ENCODE measurements around the gene S100A9. TPM values are rescaled to one million over a fixed set of nuclear protein-coding genes. Genes with fewer than 3 reads are reported as not detected.
"Not testable (repeated sequence)": the region's sequence is repeated elsewhere in the genome, so short reads cannot be mapped to it uniquely, and the experiment has no call there.

S100A9 gene
- total and polyA plus RNA-seq, 2 experiments from 2014 or later = not detected

DNA sequence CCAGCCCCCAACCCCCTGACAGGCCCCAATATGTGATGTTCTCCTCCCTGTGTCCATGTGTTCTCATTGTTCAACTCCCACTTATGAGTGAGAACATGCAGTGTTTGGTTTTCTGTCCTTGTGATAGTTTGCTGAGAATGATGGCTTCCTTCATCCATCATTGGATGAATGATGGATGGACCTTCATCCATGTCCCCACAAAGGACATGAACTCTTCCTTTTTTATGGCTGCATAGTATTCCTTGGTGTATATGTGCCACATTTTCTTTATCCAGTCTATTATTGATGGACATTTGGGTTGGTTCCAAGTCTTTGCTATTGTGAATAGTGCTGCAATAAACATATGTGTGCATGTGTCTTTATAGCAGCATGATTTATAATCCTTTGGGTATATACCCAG is 43.3 kb upstream of the S100A9 start:
- not testable (repeated sequence) for H3K79me2 ChIP-seq (replicated peaks; ENCODE audit: insufficient read depth); H3K4me3 ChIP-seq; H3K4me1 ChIP-seq (ENCODE audit: insufficient read depth); H3K4me3 Mint-ChIP-seq; H4K20me1 ChIP-seq (replicated peaks; ENCODE audit: insufficient read depth); ATAC-seq; H3K27ac Mint-ChIP-seq; H3K36me3 Mint-ChIP-seq (ENCODE audit: low read depth); H3K27me3 Mint-ChIP-seq (ENCODE audit: insufficient read depth, low read depth, poor library complexity); H3K4me2 ChIP-seq; H3K4me1 Mint-ChIP-seq; H2AFZ ChIP-seq; H3K27me3 ChIP-seq (ENCODE audit: insufficient read depth); DNase-seq (ENCODE audit: low spot score); H3K36me3 ChIP-seq (ENCODE audit: insufficient read depth); H3K9me2 ChIP-seq (ENCODE audit: insufficient read depth); H3K9me3 Mint-ChIP-seq; H3F3A ChIP-seq (replicated peaks; ENCODE audit: low read depth); H3K27ac ChIP-seq (ENCODE audit: low read depth)

GRCh38 chr1:153316013-153316412 is 41.6 kb upstream of the S100A9 start:
- not testable (repeated sequence) for DNase-seq (ENCODE audit: low spot score); H3K27ac ChIP-seq (ENCODE audit: low read depth); H3K36me3 Mint-ChIP-seq (ENCODE audit: low read depth); H3K4me3 Mint-ChIP-seq; H3K4me3 ChIP-seq; H3K9me3 Mint-ChIP-seq; ATAC-seq; H3K27me3 Mint-ChIP-seq (ENCODE audit: insufficient read depth, low read depth, poor library complexity); H3K4me1 ChIP-seq (ENCODE audit: insufficient read depth); H3K27ac Mint-ChIP-seq; H4K20me1 ChIP-seq (replicated peaks; ENCODE audit: insufficient read depth); H3K4me1 Mint-ChIP-seq; H3K9me2 ChIP-seq (ENCODE audit: insufficient read depth); H3F3A ChIP-seq (replicated peaks; ENCODE audit: low read depth); H3K36me3 ChIP-seq (ENCODE audit: insufficient read depth); H3K4me2 ChIP-seq; H2AFZ ChIP-seq; H3K79me2 ChIP-seq (replicated peaks; ENCODE audit: insufficient read depth); H3K27me3 ChIP-seq (ENCODE audit: insufficient read depth)

DNA sequence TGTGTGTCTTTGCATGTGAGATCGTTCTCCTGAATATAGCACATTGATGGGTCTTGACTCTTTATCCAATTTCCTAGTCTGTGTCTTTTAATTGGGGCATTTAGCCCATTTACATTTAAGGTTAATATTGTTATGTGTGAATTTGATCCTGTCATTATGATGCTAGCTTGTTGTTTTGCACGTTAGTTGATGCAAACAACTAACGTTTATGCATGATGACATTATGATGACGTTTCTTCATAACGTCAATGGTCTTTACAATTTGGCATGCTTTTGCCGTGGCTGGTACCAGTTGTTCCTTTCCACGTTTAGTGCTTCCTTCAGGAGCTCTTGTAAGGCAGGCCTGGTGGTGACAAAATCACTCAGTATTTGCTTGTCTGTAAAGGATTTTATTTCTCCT is 39.5 kb upstream of the S100A9 start:
- H4K20me1 ChIP-seq (replicated peaks; ENCODE audit: insufficient read depth); H3K27ac Mint-ChIP-seq; H3K9me2 ChIP-seq (ENCODE audit: insufficient read depth); H3K4me2 ChIP-seq; H2AFZ ChIP-seq; H3K36me3 Mint-ChIP-seq (ENCODE audit: low read depth); H3K4me3 Mint-ChIP-seq; H3K27me3 Mint-ChIP-seq (ENCODE audit: insufficient read depth, low read depth, poor library complexity); H3K27ac ChIP-seq (ENCODE audit: low read depth); DNase-seq (ENCODE audit: low spot score); H3K4me3 ChIP-seq; H3K27me3 ChIP-seq (ENCODE audit: insufficient read depth); H3K79me2 ChIP-seq (replicated peaks; ENCODE audit: insufficient read depth); H3F3A ChIP-seq (replicated peaks; ENCODE audit: low read depth); H3K4me1 Mint-ChIP-seq; ATAC-seq; H3K4me1 ChIP-seq (ENCODE audit: insufficient read depth); H3K36me3 ChIP-seq (ENCODE audit: insufficient read depth): not testable (repeated sequence)
- peaks cover 24% of the 10 kb centered on the region for H3K9me3 Mint-ChIP-seq

GRCh38 chr1:153322568-153322967 is 35.1 kb upstream of the S100A9 start:
- Histone ChIP-seq H3K27me3 (ENCODE audit: insufficient read depth) (no peaks in the 10 kb centered on the region), H3K4me3 (no peak overlapping the region), H2AFZ (no peak overlapping the region), H4K20me1 (replicated peaks; ENCODE audit: insufficient read depth) (no peaks in the 10 kb centered on the region), H3K27ac (ENCODE audit: low read depth) (no peak overlapping the region), H3K79me2 (replicated peaks; ENCODE audit: insufficient read depth) (no peaks in the 10 kb centered on the region), H3K9me2 (ENCODE audit: insufficient read depth) (peaks cover 3% of the 10 kb centered on the region; the same call in 1 of the 2 replicates), H3K4me2 (no peak overlapping the region), H3K36me3 (ENCODE audit: insufficient read depth) (peaks cover 4% of the 10 kb centered on the region; the same call in 1 of the 2 replicates), H3K4me1 (ENCODE audit: insufficient read depth) (no peaks in the 10 kb centered on the region), H3F3A (replicated peaks; ENCODE audit: low read depth) (no peaks in the 10 kb centered on the region)
- ATAC-seq = no peak
- no peak overlapping the region for H3K4me3 Mint-ChIP-seq
- no peaks in the 10 kb centered on the region for H3K4me1 Mint-ChIP-seq
- H3K27ac Mint-ChIP-seq = no peak overlapping the region
- peaks cover 51% of the 10 kb centered on the region for H3K9me3 Mint-ChIP-seq
- H3K27me3 Mint-ChIP-seq (ENCODE audit: insufficient read depth, low read depth, poor library complexity) = no peaks in the 10 kb centered on the region
- no peak for DNase-seq (ENCODE audit: low spot score)
- H3K36me3 Mint-ChIP-seq (ENCODE audit: low read depth) = peaks cover 4% of the 10 kb centered on the region; the same call in 2 of the 3 replicates
- no peak for TF ChIP-seq EZH2 (IDR thresholded peaks at IDR 0.05; ENCODE audit: low read depth, unreplicated experiment)
- TF ChIP-seq STAT1 (IDR thresholded peaks at IDR 0.05; ENCODE audit: unreplicated experiment) = no peak
- no peak for TF ChIP-seq JUNB (IDR thresholded peaks at IDR 0.05; ENCODE audit: unreplicated experiment)
- no peak for TF ChIP-seq POLR2AphosphoS5 (IDR thresholded peaks at IDR 0.05; ENCODE audit: low read depth)
- TF ChIP-seq, protein P1, sequence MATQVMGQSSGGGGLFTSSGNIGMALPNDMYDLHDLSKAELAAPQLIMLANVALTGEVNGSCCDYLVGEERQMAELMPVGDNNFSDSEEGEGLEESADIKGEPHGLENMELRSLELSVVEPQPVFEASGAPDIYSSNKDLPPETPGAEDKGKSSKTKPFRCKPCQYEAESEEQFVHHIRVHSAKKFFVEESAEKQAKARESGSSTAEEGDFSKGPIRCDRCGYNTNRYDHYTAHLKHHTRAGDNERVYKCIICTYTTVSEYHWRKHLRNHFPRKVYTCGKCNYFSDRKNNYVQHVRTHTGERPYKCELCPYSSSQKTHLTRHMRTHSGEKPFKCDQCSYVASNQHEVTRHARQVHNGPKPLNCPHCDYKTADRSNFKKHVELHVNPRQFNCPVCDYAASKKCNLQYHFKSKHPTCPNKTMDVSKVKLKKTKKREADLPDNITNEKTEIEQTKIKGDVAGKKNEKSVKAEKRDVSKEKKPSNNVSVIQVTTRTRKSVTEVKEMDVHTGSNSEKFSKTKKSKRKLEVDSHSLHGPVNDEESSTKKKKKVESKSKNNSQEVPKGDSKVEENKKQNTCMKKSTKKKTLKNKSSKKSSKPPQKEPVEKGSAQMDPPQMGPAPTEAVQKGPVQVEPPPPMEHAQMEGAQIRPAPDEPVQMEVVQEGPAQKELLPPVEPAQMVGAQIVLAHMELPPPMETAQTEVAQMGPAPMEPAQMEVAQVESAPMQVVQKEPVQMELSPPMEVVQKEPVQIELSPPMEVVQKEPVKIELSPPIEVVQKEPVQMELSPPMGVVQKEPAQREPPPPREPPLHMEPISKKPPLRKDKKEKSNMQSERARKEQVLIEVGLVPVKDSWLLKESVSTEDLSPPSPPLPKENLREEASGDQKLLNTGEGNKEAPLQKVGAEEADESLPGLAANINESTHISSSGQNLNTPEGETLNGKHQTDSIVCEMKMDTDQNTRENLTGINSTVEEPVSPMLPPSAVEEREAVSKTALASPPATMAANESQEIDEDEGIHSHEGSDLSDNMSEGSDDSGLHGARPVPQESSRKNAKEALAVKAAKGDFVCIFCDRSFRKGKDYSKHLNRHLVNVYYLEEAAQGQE (IDR thresholded peaks at IDR 0.05; ENCODE audit: unreplicated experiment) = no peak
- TF ChIP-seq ETS1 (IDR thresholded peaks at IDR 0.05) = no peak
- TF ChIP-seq EZH2phosphoT487 (IDR thresholded peaks at IDR 0.05; ENCODE audit: unreplicated experiment) = no peak
- TF ChIP-seq ZNF114 (CRISPR knock-in tag; IDR thresholded peaks at IDR 0.05) = no peak
- no peak for TF ChIP-seq NANOG (IDR thresholded peaks at IDR 0.05; ENCODE audit: borderline replicate concordance)
